ENCODE data around the gene SH3PXD2B.

Gene SH3PXD2B

GRCh38 chr5:172415362-172416275 is 38.7 kb downstream of the SH3PXD2B start:
- no peak overlapping the region for H3K14ac ChIP-seq (ENCODE audit: low read length in 2 of 2)
- H3K27ac ChIP-seq (ENCODE audit: low read length, poor library complexity, severe bottlenecking), result no peak overlapping the region
- H3K23ac ChIP-seq (ENCODE audit: low read length in 2 of 2), result no peak overlapping the region
- peak overlapping the region; percentile 11 for H2AK5ac ChIP-seq (ENCODE audit: low read length, severe bottlenecking)
- H3K4me3 ChIP-seq (ENCODE audit: insufficient read depth in 1 of 2, low read depth in 1 of 2, low read length in 2 of 2), result no peak overlapping the region
- H2BK12ac ChIP-seq (ENCODE audit: low read length in 2 of 2), result peak overlapping the region; percentile 17 to 59
- peak overlapping the region; percentile 45 for H4K8ac ChIP-seq (ENCODE audit: low read length)
- peaks cover 37 to 47% of the 10 kb centered on the region in 2 experiments for H3K36me3 ChIP-seq (ENCODE audit: control insufficient read depth in 1 of 2, insufficient read depth in 2 of 2, low read depth in 1 of 2, low read length in 2 of 2)
- H2AFZ ChIP-seq (ENCODE audit: low read depth, low read length), result no peak overlapping the region
- no peak overlapping the region for H3K18ac ChIP-seq (ENCODE audit: low read depth in 1 of 2, low read length in 2 of 2)
- no peak overlapping the region for H3K4ac ChIP-seq (ENCODE audit: low read depth in 1 of 2, low read length in 2 of 2)
- H2BK5ac ChIP-seq (ENCODE audit: low read depth, low read length, poor library complexity, severe bottlenecking), result no peak overlapping the region
- WGBS, result over 99% methylated on average over 13 of the region's 13 CpGs
- DNase-seq, result no peak
- no peak overlapping the region for H4K91ac ChIP-seq (ENCODE audit: low read length)
- peak overlapping the region; percentile 80 for H3K9ac ChIP-seq (ENCODE audit: low read length)
- peaks cover 24% of the 10 kb centered on the region for H3K79me1 ChIP-seq (replicated peaks; ENCODE audit: low read length, poor library complexity, severe bottlenecking)
- no peak overlapping the region for H2BK120ac ChIP-seq (ENCODE audit: low read depth, low read length)
- no peaks in the 10 kb centered on the region for H3K9me3 ChIP-seq (ENCODE audit: control insufficient read depth, low read length)
- no peak overlapping the region for H2BK15ac ChIP-seq (ENCODE audit: low read depth, poor library complexity, severe bottlenecking)
- peaks cover 46% of the 10 kb centered on the region for H3K4me1 ChIP-seq (ENCODE audit: control insufficient read depth, insufficient read depth, low read depth, low read length)
- no peaks in the 10 kb centered on the region for H3K27me3 ChIP-seq (ENCODE audit: control insufficient read depth in 1 of 2, insufficient read depth in 1 of 2, low read length in 2 of 2)
- H3K4me2 ChIP-seq (ENCODE audit: low read length, poor library complexity, severe bottlenecking), result no peak overlapping the region

GRCh38 chr5:172414531-172415361 is 39.6 kb downstream of the SH3PXD2B start:
- Histone ChIP-seq H3K23ac (ENCODE audit: low read length in 2 of 2) (no peak overlapping the region), H2BK15ac (ENCODE audit: low read depth, poor library complexity, severe bottlenecking) (no peak overlapping the region), H2BK12ac (ENCODE audit: low read length in 2 of 2) (peak overlapping the region in 1 of 2 experiments; percentile 10), H3K14ac (ENCODE audit: low read length in 2 of 2) (no peak overlapping the region), H3K27me3 (ENCODE audit: control insufficient read depth in 1 of 2, insufficient read depth in 1 of 2, low read length in 2 of 2) (no peaks in the 10 kb centered on the region), H2BK5ac (ENCODE audit: low read depth, low read length, poor library complexity, severe bottlenecking) (no peak overlapping the region), H3K4me2 (ENCODE audit: low read length, poor library complexity, severe bottlenecking) (no peak overlapping the region), H4K91ac (ENCODE audit: low read length) (no peak overlapping the region), H3K79me1 (replicated peaks; ENCODE audit: low read length, poor library complexity, severe bottlenecking) (peaks cover 22% of the 10 kb centered on the region), H3K9ac (ENCODE audit: low read length) (peak overlapping the region; percentile 80), H3K27ac (ENCODE audit: low read length, poor library complexity, severe bottlenecking) (no peak overlapping the region), H3K4ac (ENCODE audit: low read depth in 1 of 2, low read length in 2 of 2) (no peak overlapping the region), H3K36me3 (ENCODE audit: control insufficient read depth in 1 of 2, insufficient read depth in 2 of 2, low read depth in 1 of 2, low read length in 2 of 2) (peaks cover 34 to 48% of the 10 kb centered on the region in 2 experiments), H3K18ac (ENCODE audit: low read depth in 1 of 2, low read length in 2 of 2) (no peak overlapping the region), H2BK120ac (ENCODE audit: low read depth, low read length) (no peak overlapping the region), H3K4me3 (ENCODE audit: insufficient read depth in 1 of 2, low read depth in 1 of 2, low read length in 2 of 2) (peak overlapping the region in 1 of 2 experiments; percentile 9), H4K8ac (ENCODE audit: low read length) (peak overlapping the region; percentile 45), H3K4me1 (ENCODE audit: control insufficient read depth, insufficient read depth, low read depth, low read length) (peaks cover 44% of the 10 kb centered on the region), H2AFZ (ENCODE audit: low read depth, low read length) (no peak overlapping the region), H3K9me3 (ENCODE audit: control insufficient read depth, low read length) (no peaks in the 10 kb centered on the region), H2AK5ac (ENCODE audit: low read length, severe bottlenecking) (no peak overlapping the region)
- no peak for DNase-seq
- 93% methylated on average over 13 of the region's 13 CpGs for WGBS

GRCh38 chr5:172413601-172414171 is 40.6 kb downstream of the SH3PXD2B start:
- H3K36me3 ChIP-seq (ENCODE audit: control insufficient read depth in 1 of 2, insufficient read depth in 2 of 2, low read depth in 1 of 2, low read length in 2 of 2), result peaks cover 25 to 41% of the 10 kb centered on the region in 2 experiments
- H2AK5ac ChIP-seq (ENCODE audit: low read length, severe bottlenecking), result peak overlapping the region; percentile 23
- H4K8ac ChIP-seq (ENCODE audit: low read length), result no peak overlapping the region
- no peak overlapping the region for H4K91ac ChIP-seq (ENCODE audit: low read length)
- no peak overlapping the region for H3K27ac ChIP-seq (ENCODE audit: low read length, poor library complexity, severe bottlenecking)
- H3K18ac ChIP-seq (ENCODE audit: low read depth in 1 of 2, low read length in 2 of 2), result no peak overlapping the region
- H3K9me3 ChIP-seq (ENCODE audit: control insufficient read depth, low read length), result no peaks in the 10 kb centered on the region
- peak overlapping the region in 1 of 2 experiments; percentile 16 for H3K4me3 ChIP-seq (ENCODE audit: insufficient read depth in 1 of 2, low read depth in 1 of 2, low read length in 2 of 2)
- no peak for DNase-seq
- 96% methylated on average over 3 of the region's 4 CpGs for WGBS
- H3K79me1 ChIP-seq (replicated peaks; ENCODE audit: low read length, poor library complexity, severe bottlenecking), result peaks cover 21% of the 10 kb centered on the region
- H3K4ac ChIP-seq (ENCODE audit: low read depth in 1 of 2, low read length in 2 of 2), result no peak overlapping the region
- no peak overlapping the region for H2BK120ac ChIP-seq (ENCODE audit: low read depth, low read length)
- H3K14ac ChIP-seq (ENCODE audit: low read length in 2 of 2), result no peak overlapping the region
- H2BK5ac ChIP-seq (ENCODE audit: low read depth, low read length, poor library complexity, severe bottlenecking), result no peak overlapping the region
- H3K4me2 ChIP-seq (ENCODE audit: low read length, poor library complexity, severe bottlenecking), result no peak overlapping the region
- no peak overlapping the region for H2BK12ac ChIP-seq (ENCODE audit: low read length in 2 of 2)
- H3K4me1 ChIP-seq (ENCODE audit: control insufficient read depth, insufficient read depth, low read depth, low read length), result peaks cover 34% of the 10 kb centered on the region
- no peak overlapping the region for H2BK15ac ChIP-seq (ENCODE audit: low read depth, poor library complexity, severe bottlenecking)
- H3K27me3 ChIP-seq (ENCODE audit: control insufficient read depth in 1 of 2, insufficient read depth in 1 of 2, low read length in 2 of 2), result no peaks in the 10 kb centered on the region
- H3K23ac ChIP-seq (ENCODE audit: low read length in 2 of 2), result no peak overlapping the region
- peak overlapping the region; percentile 80 for H3K9ac ChIP-seq (ENCODE audit: low read length)
- H2AFZ ChIP-seq (ENCODE audit: low read depth, low read length), result no peak overlapping the region
